Measurements from ENCODE around the gene RBMS2.
"Not testable (repeated sequence)": the region's sequence is repeated elsewhere in the genome, so short reads cannot be mapped to it uniquely, and the experiment has no call there.

Gene RBMS2

GRCh38 chr12:56521590-56522371, at the start of gene RBMS2:
TSS of gene RBMS2 (plus strand) at chr12:56521820. CDS start at chr12:56522024, 204 bp downstream.
- DNase-seq = peak; percentile 92

- no peak for DNase-seq
Observed at GRCh38 chr12:56474389-56474788, 47.2 kb upstream of the RBMS2 start.

- DNase-seq = no peak
Observed at GRCh38 chr12:56476143-56476542, 45.5 kb upstream of the RBMS2 start.

- DNase-seq = no peak
Observed at GRCh38 chr12:56476972-56477432, 44.6 kb upstream of the RBMS2 start.

- DNase-seq = no peak
Observed at GRCh38 chr12:56477521-56478225, 43.9 kb upstream of the RBMS2 start.

GRCh38 chr12:56479625-56480024, 42.0 kb upstream of the RBMS2 start:
- DNase-seq = no peak

- DNase-seq = no peak
Observed at GRCh38 chr12:56484566-56484965, 37.1 kb upstream of the RBMS2 start.

- DNase-seq = no peak
Observed at GRCh38 chr12:56486694-56487093, 34.9 kb upstream of the RBMS2 start.

GRCh38 chr12:56487448-56488040, 34.1 kb upstream of the RBMS2 start:
- DNase-seq = no peak

- DNase-seq = peak; percentile 72
Observed at GRCh38 chr12:56488041-56488955, 33.3 kb upstream of the RBMS2 start, which contains the start of gene GLS2. TSS of gene GLS2 (minus strand) at chr12:56488161. CDS start at chr12:56488118, 43 bp downstream.

- no peak for DNase-seq
Observed at GRCh38 chr12:56490360-56490759, 31.3 kb upstream of the RBMS2 start.

GRCh38 chr12:56493409-56494105, 28.1 kb upstream of the RBMS2 start:
- DNase-seq = not testable (repeated sequence)

- not testable (repeated sequence) for DNase-seq
Observed at GRCh38 chr12:56494106-56494415, 27.6 kb upstream of the RBMS2 start.

GRCh38 chr12:56494481-56494880, 27.1 kb upstream of the RBMS2 start:
- not testable (repeated sequence) for DNase-seq

- not testable (repeated sequence) for DNase-seq
Observed at GRCh38 chr12:56496704-56497103, 24.9 kb upstream of the RBMS2 start.

- DNase-seq = not testable (repeated sequence)
Observed at GRCh38 chr12:56498126-56498902, 23.3 kb upstream of the RBMS2 start.

GRCh38 chr12:56499452-56499851, 22.2 kb upstream of the RBMS2 start:
- not testable (repeated sequence) for DNase-seq

GRCh38 chr12:56499879-56500278, 21.7 kb upstream of the RBMS2 start:
- DNase-seq = not testable (repeated sequence)

GRCh38 chr12:56510786-56511185, 10.8 kb upstream of the RBMS2 start:
- no peak for DNase-seq

GRCh38 chr12:56514014-56514318, 7.7 kb upstream of the RBMS2 start:
- DNase-seq = not testable (repeated sequence)

- no peak for DNase-seq
Observed at GRCh38 chr12:56517854-56518253, 3.8 kb upstream of the RBMS2 start.

Measured in fibroblast of skin of right quadriceps (primary cell).